NCI-H1092 treated with DMSO at 0.1 percent for 48 hours (cell line): Measurements from ENCODE around the gene KCNJ10.

Experiments used
- DNase-seq: peaks from one replicate; lab custom pipeline; 2025; lab: John Stamatoyannopoulos, UW

KCNJ10 gene

GRCh38 chr1:160024195-160024905, 45.6 kb downstream of the KCNJ10 start:
- DNase-seq: no peak

GRCh38 chr1:160022330-160023310, 47.3 kb downstream of the KCNJ10 start:
- no peak for DNase-seq

DNA sequence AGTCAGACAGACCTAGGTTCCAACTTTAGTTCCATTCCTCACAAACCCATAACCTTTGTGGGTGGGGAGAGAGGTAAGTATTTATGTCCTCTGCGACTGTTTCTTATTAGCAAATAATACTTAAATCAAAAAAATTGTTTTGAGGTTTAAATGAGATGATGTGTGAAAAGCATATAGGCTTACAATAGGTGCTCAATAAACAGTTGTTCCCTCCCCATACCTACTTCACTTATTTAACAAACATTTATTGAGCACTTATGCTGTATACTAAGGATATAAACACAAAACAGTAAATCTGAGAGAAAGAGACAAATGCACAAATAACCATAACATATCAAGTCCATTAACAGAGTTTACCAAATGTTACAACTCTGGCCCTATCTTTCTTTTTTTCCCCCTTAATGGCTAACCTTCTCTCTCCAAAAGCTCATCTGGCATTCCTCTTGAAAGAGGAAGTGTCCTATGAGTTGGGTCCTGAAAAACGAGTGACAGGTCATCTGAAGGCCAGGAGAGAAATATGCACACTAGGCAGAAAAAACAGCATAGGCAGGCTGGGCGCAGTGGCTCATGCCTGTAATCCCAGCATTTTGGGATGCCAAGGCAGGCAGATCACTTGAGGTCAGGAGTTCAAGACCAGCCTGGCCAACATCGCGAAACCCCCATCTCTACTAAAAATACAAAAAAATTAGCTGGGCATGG, 48.4 kb downstream of the KCNJ10 start:
- DNase-seq: no peak

GRCh38 chr1:160020196-160020595, 49.8 kb downstream of the KCNJ10 start:
- DNase-seq: no peak

- DNase-seq: no peak
Observed at GRCh38 chr1:160018900-160019299, 51.1 kb downstream of the KCNJ10 start.

DNA sequence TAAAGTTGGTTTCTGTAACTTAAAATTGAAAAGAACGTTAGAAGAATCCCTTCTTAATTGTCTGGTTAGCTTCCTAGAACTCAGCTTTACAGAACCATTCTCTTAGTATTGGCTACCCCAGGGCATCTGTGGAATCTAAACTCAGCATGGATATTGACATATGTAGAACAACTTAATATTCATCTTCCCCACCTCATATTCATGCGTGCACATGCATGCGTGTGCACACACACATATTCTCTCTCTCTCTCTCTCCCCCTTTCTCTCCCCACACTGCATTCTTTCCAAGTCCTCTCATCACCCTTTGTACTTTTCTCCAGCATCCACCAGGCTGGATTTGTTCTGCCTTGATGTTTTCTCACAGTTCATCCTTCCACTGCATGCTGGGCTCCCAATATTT, 51.6 kb downstream of the KCNJ10 start:
- no peak for DNase-seq

DNA sequence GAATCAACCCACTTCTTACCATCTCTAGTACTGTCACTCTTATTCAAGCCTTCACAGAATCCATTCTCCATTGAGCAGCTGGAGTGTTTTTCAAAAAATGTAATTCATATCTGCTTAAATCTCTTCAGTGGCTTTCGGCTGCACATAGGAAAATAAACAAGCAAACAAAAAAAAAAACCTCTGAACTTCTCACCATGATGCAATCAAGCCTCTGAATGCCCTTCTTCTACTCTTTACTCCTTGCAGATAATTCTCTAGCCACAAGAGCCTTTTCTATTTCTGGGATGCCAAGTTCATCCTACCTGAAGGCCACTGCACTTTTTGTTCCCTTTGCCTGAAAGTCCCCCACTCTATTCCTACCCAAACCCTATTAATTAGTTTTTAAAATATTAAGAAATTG, 52.4 kb downstream of the KCNJ10 start:
- DNase-seq: no peak

DNA sequence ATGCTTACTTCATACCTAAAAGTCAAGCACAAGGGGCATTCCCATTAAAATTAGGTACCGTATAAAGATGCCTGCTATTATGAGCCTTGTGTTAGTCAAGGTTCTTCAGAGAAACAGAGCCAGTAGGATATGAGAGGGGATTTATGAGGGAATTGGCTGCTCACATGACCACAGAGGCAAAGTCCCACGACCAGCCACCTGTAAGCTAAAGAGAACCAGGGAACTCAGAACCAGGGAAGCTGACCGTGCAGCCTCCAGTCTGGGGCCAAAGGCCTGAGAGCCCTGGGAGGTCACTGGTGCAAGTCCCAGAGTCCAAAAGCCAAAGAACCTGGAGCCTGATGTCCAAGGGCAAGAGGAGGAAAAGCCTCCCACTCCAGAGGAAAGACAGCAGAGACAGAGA, 58.2 kb downstream of the KCNJ10 start:
- DNase-seq: no peak

- no peak for DNase-seq
Observed at GRCh38 chr1:160009801-160010200, 60.2 kb downstream of the KCNJ10 start.

DNA sequence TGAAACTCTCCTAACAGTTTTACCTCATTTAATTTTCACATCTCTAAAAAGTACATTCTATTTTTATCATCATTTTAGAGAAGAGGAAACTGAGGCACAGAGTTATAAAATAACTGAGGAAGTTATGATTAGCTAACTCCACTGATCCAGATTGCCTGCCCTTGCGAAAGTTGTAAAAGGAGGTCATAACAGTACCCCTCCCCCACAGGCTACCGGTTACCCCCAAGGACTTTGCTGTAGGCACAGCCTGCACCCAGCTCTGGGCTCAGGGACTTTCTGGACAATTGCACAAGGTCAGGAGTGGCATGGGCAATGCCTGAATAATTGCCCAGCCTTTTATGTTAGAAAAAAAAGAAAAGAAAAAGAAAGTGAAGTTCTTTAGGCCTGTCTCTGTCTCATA, 60.9 kb downstream of the KCNJ10 start:
- DNase-seq: no peak

DNA sequence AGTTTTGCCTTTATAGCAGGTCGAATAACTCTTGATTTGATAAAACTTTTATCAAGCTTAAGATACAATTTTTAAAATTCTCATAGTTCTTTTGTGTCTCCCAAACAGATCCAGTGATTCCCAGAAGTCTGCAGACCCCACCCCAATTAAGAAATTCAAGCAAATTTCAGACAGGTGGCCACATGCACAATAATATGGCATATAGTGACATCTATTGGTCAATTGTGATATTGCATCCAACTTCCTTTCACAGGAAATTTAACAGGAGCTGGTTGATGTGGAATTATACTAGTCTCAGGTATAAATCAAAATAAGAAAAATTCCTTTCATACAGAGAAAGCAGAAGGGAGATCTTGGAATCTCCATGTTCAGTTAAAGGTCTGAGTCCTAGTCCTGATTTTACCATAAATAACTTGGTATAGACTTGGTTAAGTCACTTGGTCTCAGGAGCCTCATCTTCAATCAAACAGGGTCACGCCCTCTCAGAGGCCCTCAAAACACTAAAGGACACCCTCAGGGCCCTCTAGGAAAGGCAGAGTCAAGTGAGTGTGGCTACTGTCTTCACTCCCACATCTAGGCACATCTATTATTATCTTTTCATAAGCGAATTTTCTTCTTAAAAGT, 62.3 kb downstream of the KCNJ10 start:
- peak; percentile 33 for DNase-seq

DNA sequence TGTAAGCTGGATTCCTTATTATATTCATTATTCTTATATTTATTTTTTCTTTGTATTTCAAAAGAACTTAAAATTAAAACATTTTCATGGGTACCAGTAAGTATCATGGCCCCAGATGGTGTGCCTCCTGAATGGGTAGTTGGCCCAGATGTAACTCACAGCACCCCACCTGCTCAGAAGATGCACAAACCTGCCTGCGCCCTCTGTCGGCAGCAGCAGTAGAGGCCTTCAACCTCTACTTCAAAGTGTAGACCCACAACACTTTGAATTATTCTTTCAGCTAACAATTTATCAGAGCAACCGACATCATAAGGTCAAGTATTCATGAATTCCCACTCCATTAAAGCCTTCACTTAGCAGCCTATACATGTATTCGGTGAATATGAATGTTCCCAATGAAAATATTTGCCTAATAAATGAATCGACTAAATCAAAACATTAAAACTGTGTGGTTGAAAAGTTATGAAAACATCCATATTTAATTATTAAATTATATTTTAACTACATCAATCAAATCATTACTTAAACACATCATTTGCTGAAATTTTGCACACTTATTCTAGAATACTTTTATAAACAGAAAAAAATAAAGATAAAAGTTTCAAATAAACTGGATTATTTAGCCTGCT, 63.5 kb downstream of the KCNJ10 start:
- peak; percentile 53 for DNase-seq

DNA sequence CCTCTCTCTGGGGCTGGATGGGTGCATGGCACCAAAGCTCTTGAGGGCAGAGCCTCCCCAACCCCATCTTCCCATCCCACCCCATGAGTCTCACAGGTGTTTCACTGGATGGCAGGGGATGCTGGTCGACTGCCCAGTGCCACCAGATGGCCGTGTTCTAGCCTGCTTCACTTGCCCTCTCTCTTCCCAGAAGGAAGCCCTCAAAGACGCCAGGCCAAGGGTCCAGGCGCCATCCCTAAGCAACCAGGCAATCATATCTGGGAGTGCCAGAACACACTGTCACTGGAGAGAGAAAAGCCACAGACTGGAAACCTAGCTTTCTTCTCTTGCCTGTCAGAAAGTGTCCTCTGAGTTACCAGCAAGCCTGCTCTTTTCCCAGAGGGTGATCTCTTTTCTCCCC, 64.9 kb downstream of the KCNJ10 start:
- DNase-seq: no peak

GRCh38 chr1:160004425-160004824, 65.5 kb downstream of the KCNJ10 start:
- no peak for DNase-seq

GRCh38 chr1:160004001-160004400, 66.0 kb downstream of the KCNJ10 start:
- DNase-seq: no peak

DNA sequence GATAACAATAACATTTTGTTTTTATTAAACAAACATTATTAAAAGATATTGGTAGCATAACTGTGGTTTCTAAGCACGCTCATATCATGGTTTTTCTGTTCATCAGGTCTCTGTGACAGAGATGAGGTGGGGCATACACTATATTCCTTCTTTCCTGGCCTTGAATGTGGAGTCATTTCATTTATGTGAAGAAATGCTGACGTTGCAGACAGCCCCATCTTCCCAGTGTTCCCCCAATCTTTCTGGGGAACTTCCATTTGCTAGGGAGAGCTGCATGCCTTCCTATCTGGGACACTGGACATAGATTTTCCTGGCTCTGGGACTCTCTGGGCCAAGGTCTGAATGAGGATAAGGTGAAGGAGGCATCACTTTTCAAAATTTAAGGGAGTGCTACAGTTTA, 68.5 kb downstream of the KCNJ10 start:
- no peak for DNase-seq

GRCh38 chr1:159999204-159999603, 70.8 kb downstream of the KCNJ10 start:
- DNase-seq: no peak

DNA sequence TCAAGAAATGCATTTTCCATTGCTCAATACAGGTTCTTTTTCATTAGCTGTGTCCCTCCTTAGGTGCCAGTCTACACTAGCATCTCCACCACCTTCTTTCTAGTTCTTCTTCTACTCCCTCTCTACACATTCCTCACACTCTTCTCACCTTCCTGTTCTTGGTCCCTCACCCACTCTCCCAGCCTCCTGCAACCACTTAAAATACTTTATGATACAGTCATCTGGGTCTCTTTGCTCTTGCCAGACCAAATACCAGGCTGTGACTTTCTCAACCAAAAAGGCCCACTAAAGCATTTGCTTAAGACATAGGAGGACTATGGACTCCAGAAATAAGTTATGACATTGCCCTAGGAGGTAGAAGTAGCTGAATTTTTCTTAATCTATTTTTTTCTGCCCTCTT, 73.3 kb downstream of the KCNJ10 start:
- no peak for DNase-seq

GRCh38 chr1:159994896-159995295, 75.1 kb downstream of the KCNJ10 start:
- DNase-seq: no peak

DNA sequence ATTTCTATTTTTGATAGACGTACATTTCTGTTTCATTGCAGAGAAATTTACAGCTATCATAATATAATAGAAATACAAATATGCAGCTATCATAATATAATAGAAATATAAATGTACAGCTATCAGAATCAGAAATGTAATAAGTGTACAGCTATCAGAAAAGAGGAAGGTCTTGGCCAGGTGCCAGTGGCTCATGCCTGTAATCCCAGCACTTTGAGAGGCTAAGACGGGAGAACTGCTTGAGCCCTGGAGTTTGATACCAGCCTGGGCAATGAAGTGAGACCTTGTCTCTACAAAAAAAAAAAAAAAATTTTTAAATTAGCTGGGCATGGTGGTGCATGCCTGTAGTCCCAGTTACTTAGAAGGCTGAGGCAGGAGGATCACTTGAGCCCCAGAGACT, 76.0 kb downstream of the KCNJ10 start:
- no peak for DNase-seq

DNA sequence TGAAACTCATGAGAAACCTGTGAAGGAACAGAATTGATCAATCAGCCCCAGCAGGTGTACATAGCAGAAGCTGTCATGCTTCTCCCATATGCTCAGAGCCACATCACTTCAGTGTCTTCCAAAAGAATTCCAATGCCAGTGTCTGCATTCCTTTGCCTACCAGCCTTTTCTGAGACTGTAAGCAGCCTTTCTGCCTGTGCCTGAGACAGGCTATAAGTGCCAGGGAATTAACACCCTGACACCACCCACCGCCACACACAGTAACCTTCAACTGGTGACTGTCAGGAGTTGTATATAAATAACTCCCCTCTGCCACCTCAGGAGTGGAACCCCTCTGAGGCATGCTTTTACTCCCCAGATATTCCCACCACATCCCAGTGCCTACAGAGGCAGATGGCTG, 77.8 kb downstream of the KCNJ10 start:
- no peak for DNase-seq

GRCh38 chr1:159991513-159991912, 78.4 kb downstream of the KCNJ10 start:
- DNase-seq: no peak
